ENCODE data around the gene ANGPTL7.

The ANGPTL7 gene

DNA sequence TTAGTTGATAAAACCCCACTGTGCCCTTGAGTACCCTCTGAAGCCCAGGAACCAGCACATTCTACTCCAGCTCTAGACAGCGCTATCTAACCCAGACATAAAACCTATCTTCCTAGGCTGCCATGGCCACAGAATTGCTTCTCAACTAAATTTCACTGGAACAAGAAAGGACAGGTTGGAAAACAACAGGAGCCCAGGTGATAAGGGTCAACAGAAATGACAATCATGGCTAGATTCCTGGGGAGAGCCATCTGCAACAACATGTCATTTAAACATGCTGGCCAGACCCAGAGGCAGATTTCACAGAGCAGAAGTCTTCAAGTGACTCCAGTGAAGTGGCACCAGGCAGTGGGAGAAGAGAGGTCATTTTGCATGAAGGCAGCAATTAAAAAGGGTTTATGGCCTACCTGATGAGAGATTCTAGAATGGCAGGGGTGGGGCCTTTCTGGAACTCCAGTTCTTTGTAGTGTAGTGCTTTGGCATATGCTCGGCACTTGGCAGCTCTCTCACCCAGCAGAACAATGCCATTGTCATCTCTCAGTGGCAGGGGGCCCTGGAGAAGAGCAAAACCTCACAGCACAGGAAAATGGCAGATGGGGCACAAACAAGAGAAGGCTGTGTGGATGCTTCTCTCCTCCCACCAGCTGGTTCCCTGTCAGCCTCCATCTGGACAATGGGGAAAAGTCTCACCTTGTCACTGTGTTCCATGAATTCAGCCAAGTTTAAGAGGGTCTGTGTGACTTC lies 9.9 kb downstream of the ANGPTL7 start:
- DNase-seq: peak in 32 of 56 donors; percentile 12 to 75 (median 42)

DNA sequence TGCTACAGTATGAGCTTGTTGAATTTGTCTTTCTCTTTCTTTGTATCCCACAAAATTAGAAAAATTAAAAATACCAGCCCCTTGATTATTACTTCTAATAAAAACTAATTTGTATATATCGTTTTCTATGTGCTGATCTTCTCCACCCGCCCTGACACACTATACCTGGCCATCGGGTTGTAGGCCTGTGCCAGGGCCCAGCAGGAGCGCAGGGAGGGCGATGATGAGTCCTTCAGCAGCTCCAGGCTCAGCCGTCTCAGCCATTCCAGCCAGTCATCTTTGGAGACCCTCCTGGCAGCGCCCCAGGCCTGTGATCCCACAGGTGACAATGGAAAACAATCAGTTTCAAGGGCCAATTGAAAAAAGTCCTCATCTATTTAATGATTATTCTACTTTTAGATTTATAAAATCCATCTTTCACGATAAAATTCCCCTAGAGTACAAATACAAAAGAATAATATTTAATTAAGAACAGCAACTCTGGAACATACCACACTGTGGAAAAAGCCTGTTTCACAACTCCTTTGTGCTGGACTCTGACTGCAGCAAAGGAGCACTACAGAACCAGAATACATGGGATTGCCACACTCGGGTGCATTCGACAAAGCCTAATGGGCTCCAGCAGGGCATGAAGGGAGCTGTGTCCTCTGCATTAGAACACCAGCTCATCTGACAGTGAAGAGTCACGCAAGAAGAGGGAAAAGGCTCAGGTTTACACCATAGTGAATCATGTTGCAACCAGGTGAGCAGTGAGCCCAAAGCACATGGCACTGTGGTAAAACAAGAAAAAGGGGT lies 15.4 kb downstream of the ANGPTL7 start:
- no peak for DNase-seq

DNA sequence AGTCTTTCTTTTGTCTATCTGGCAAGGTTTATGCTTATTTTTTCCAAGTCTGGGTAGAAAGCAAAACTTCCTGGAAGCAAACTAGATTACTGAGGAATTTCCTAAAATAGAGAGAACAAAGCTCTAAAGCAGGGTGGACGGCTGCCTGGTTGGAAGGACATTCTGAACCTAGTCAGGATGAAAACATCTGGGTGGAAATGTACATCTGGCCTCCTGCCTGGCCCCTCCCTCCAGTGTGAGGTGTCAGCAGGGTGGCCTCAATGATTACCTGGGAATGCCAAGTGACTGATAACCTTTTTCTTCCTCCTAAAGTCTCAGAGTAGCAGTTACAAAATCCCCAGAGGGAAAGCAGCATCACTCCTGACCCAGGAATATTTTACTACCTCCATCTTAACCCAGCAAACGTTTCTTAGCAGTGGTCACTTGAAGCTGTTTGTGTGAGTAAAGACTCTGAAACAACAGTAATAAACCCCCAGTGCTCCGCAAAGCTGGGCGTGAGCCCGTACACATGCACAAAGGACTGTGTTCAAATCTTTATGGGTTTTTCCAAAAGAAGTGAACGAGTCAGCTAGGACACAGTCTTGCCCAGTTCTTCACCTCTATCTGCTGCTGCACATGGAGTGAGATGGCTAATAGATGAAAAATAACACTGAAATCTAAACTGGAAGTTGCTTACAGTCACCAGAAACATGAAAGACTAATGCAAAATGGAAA lies 18.9 kb downstream of the ANGPTL7 start:
- DNase-seq: no peak

DNA sequence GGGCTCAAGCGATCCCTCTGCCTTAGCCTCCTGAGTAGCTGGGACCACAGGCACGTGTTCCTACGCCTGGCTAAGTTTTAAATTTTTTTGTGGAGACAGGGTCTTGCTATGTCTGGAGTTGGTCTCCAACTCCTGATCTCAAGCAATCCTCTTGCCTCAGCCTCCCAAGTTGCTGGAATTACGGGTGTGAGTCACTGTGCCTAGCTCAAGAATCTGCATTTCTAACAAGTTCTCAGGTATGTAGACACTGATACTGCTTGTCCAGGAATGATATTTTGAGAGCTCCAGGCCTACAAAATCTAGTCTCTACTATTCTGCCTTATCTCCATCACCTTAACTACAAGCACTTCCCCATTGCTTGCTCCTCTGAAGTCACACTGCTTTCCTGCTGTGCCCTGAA lies 22.3 kb downstream of the ANGPTL7 start:
- DNase-seq: no peak

DNA sequence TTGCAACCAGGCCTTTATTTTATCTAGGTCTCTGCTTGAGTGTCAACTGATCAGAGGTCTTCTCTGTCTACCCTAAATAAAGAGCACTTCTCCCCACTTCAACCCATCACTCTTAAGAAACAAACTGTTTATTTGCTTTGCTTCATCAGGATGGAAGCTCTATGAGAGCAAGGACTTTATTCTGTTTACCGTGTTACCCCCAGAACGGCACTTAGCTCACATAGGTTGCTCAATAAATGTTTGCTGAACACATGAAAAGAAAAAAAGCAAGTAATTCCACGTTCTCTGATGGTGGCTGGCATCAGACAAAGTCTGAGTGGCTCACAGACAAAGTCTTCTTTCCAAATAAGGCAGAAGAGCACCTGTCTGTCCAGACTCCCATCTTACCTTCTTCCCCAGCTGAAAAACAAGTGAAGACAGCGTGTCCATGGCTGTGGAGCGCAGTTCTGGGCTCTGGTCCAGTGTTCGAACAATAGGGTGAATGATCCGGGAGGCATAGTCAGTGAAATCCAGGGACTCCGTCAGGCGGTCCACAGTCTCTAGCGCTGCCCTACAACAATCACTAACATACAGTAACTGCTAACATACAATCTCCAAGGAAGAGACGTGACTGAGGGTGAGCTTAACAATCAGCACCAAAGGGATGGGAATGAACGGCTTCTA lies 22.9 kb downstream of the ANGPTL7 start:
- peak in 46 of 56 donors; percentile 5 to 81 (median 37) for DNase-seq

DNA sequence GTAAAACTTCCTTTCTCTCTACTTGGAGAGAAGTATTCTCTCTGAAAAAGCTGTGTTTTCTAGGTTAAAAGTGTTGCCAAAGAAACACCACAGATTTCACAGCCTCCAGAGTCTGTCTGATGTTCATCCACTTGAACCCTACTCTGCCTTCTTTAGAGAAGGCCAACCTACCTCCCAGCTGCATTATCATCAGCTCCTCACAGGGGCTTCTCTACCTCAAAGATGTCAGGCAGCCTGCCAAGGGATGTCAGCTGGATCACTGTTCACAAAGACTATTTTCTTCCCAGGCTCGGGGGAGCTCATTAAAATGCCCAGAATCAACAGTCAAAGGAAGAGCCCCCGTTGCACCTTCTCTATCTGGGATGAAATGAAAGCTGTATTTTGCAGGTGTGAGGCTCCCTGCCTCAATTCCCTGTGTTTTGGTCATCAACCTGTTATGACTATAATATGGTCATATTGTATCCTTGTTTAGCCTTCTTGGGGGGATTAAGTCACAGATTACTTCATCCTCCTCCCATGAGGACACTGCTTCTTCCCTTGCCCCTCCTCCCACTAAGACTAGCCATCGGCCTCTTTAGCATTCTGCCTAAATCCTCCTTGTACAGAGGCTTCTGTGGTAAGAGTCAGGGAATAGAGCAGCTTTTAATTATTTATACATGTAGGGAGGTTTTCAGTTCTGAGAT lies 25.7 kb downstream of the ANGPTL7 start:
- peak in 4 of 56 donors; percentile 0 to 45 (median 10) for DNase-seq

DNA sequence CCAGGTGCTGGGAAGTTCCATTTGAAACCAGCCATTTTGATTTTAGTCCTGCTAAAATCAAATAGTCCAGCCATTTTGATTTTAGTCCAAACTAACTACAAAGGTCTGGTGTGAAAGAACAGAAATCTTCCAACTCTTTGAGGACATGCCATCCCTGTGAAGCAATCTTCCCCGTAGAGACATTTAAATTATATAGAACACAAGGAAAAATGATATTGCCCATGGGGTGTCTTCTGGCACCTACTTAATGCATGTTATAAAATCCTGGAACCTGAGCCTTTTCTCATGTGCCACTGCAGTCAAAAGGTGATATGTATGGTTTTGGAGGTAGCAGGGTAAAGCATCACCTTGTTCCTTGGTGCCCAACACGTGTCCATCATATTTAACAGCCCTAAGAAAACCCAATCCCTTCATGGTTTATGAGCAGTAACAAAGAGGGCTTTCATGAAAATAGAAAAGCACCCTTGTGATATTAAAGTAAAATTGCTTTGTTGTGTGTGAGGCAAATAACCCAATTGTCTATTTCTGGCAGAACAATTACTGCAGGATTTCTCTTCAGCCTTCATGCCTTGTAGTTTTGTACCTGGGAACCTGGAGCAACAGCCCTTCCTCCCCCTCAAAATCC lies 26.3 kb downstream of the ANGPTL7 start:
- no peak for DNase-seq

DNA sequence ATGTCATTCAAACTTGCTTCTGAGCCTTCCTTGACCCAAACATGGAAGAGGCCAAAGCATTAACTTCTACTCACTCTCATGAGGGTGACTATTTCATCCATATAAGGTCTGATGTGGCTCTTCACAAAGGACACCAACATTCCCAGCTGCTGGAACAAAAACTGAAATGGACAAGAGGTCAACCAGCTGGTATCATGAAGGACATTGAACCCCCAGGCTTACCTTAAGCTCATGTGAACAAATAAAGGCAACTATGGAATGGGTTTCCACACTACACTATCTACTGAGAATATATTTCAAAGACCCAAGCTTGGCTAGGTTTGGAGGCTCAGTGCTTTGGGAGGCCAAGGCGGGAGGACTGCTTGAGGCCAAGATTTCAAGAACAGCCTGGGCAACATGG lies 26.9 kb downstream of the ANGPTL7 start:
- DNase-seq: no peak

DNA sequence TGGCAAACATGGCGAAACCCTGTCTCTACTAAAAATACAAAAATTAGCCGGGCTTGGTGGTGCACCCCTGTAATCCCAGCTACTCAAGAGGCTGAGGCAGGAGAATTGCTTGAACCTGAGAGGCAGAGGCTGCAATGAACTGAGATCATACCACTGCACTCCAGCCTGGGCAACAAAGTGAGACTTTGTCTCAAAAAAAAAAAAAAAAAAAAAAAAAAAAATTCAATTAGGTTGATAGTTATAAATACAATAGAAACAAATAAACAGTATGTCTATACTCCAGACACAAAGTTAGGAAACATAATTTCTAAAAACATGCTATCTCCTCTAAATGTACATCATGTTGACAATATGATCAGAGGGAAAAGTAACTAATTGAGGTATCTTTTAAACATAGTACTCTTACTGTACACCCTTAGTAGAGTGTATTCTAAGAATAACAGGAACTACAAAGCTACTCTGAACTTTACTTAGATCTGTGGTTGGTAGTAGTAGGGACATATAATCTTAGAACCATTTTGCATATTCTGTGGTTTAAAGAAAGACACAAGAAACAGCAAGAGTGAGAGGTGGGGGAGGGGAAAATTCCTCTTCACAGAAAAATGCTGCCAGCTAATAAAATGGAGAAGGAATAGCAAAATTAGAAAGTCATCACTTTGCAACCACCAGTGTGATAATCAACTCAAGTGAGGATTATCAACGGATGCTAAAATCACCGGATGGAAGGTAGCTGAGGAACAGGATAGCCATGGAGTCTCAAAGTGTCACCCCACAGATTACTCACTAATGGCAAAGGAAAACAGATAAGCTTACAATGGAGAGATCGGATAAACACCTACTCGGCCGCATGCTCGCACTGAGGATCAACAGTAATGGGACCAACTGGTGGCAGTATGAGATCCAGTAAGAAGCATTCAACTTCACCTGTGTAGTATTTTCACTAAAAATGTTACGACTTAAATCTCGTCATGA lies 38.2 kb downstream of the ANGPTL7 start:
- no peak for DNase-seq

DNA sequence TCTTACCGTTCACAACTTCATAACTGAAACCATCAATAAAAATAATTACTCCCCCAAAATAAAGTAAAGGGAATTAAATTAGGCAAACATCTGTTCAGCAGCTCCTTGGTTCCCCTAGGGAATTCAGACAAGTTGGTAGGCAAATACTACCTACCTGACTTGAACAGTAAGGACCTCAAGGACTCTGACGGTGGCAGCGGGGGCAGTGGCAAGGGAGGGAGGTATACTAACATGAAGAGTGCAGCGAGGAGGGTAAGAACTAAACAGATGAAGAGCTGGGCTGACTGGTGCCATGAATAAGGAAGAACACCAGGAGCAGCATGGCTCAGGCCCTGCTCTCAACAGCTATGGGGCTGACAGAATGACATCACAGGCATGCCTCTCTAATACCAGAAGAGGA lies 40.0 kb downstream of the ANGPTL7 start:
- no peak for DNase-seq

DNA sequence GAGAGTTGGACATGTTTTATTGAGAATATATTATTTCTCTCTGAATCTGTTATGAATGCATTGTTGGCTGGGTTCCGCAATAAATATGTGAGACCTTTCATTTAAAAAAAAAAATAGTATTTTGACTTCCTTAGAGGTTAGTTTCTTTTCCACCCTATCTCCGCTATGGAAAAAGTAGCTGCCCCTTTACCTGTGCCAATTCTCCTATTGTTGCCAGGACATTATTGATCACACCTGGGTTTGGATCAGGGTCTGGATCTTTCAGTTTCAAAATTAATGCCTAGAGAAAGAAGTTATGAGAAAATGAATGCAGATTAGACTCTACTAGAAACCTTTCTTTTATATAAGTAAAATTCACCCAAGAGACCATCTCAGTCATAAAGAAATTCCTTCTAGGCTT lies 44.1 kb downstream of the ANGPTL7 start:
- no peak for DNase-seq

DNA sequence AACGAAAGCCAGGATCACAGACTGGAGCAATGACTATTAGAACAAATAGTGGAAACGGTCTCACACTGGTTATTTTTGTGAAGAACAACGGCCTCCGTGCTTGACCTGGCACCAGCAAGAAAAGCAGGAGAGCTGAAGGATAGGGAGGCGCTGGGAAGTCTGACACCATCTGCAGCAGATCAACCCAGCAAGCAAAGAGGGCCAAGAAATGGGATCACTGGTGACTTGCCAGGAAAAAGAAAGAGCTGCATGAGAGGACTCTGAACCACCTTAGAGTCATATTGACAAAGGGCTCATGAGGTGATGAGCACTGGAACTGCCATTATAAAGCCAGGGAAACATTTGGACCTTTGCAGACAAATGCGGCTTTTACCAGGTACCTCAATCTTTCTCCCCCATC lies 48.2 kb downstream of the ANGPTL7 start:
- no peak for DNase-seq

DNA sequence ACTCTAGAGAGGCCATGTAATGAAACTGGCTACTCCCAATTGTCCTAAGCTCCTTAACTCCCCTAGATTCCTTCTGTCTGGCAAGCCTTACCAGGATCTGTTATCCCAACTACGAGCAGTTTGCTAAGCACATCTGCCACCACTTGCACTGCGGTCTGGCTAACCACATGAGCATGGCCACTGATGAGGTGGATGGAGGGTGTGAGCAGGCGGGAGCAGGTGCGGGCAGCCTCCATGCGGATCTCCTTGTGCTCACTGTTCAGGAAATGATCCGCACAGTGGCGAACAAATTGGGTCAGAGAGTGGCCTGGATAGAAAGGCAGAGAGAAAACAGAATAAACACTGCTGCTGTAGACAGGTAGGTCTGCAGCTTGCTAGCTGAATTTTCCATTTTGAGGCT lies 49.2 kb downstream of the ANGPTL7 start:
- DNase-seq: no peak

DNA sequence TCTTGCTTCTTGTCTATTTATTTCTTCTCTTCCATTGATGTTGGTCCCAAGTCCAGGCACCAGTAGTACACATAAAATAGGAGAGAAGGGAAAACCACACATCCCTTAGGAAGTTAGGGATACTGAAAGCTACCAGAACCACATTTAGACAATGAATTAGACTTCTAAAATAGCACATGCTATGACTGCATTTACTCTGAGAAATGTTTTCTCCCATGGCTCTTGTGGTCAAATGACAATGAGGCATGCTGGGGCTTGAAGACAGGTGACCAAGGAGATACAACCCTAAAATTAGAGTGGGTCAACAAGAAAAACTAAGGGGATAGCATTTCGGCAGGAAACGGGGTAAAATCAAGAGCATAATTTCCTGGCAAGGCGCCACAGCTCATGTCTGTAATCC lies 56.1 kb downstream of the ANGPTL7 start:
- DNase-seq: no peak
